ENCODE results near the gene UPK1A.
"Not testable (repeated sequence)": the region's sequence is repeated elsewhere in the genome, so short reads cannot be mapped to it uniquely, and the experiment has no call there.

UPK1A gene

DNA sequence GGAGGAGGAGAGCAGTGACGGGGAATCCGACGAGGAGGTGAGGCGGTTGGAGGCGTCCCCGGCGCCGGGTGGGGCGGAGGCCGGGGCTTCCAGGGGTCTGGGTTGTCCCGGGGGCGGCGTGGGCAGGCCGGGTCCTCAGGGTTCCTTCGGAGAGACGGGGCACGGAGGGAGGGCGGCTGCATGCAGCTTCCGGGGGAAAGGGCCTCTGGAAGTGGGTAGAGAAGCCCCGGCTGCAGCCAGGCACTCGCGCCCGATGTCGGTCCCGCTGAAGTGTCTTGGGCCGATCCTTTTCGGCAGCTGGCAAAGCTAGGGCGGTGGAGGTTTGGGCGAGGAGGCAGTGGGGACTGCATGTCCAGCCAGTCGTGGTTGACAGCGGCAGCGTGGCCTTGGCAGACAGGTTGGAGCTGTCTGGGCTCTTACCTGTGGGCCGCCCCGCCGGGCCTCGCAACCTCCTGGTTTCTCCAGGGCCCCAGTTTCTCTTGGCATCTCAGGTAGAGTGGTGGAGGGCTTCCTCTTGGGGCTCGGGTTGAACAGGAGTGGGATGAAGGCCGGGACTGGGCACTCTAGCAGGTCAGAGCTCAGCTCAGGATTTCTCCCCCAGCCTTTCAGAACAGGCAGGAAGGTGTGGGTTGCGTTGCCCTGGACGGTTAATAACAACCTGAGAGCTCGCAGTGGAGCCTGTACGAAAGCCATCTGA lies 52.2 kb downstream of the UPK1A start:
- DNase-seq = peak in 3 of 4 experiments; percentile 23 to 44 (median 28)

- no peak for DNase-seq
Measured at GRCh38 chr19:35719402-35720162, 53.3 kb downstream of the UPK1A start.

DNA sequence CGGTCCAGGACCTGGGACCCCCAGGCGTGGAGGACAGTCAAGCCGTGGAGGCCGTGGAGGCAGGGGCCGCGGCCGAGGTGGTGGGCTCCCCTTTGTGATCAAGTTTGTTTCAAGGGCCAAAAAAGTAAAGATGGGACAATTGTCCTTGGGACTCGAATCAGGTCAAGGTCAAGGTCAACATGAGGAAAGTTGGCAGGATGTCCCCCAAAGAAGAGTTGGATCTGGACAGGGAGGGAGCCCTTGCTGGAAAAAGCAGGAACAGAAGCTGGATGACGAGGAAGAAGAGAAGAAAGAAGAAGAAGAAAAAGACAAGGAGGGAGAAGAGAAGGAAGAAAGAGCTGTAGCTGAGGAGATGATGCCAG lies 53.8 kb downstream of the UPK1A start:
- DNase-seq = no peak

DNA sequence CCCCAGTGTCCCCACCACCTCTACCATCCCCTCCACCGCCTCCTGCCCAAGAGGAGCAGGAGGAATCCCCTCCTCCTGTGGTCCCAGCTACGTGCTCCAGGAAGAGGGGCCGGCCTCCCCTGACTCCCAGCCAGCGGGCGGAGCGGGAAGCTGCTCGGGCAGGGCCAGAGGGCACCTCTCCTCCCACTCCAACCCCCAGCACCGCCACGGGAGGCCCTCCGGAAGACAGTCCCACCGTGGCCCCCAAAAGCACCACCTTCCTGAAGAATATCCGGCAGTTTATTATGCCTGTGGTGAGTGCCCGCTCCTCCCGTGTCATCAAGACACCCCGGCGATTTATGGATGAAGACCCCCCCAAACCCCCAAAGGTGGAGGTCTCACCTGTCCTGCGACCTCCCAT lies 54.3 kb downstream of the UPK1A start:
- DNase-seq = no peak

GRCh38 chr19:35721374-35721773 lies 55.1 kb downstream of the UPK1A start:
- DNase-seq = no peak

GRCh38 chr19:35722461-35722860 lies 56.1 kb downstream of the UPK1A start:
- no peak for DNase-seq

- DNase-seq = no peak
Measured at GRCh38 chr19:35722897-35723296, 56.6 kb downstream of the UPK1A start.

GRCh38 chr19:35723671-35724070 lies 57.4 kb downstream of the UPK1A start:
- DNase-seq = no peak

DNA sequence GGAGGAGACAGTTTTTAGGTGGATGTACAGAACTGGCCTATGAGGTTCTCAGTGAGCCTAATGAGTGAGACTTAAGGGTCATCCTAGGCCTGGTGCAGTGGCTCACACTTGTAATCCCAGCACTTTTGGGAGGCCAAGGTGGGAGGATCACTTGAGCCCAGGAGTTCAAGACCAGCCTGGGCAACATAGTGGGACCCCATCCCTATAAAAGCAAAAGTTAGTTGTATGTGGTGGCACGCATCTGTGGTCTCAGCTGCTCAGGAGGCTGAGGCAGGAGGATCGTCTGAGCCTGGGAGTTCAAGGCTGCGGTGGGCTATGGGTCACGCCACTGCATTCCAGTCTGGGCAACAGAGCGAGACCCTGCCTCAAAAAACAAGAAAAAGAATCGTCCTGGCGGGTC lies 57.8 kb downstream of the UPK1A start:
- DNase-seq = not testable (repeated sequence)

- no peak for DNase-seq
Measured at GRCh38 chr19:35724560-35724959, 58.2 kb downstream of the UPK1A start.

DNA sequence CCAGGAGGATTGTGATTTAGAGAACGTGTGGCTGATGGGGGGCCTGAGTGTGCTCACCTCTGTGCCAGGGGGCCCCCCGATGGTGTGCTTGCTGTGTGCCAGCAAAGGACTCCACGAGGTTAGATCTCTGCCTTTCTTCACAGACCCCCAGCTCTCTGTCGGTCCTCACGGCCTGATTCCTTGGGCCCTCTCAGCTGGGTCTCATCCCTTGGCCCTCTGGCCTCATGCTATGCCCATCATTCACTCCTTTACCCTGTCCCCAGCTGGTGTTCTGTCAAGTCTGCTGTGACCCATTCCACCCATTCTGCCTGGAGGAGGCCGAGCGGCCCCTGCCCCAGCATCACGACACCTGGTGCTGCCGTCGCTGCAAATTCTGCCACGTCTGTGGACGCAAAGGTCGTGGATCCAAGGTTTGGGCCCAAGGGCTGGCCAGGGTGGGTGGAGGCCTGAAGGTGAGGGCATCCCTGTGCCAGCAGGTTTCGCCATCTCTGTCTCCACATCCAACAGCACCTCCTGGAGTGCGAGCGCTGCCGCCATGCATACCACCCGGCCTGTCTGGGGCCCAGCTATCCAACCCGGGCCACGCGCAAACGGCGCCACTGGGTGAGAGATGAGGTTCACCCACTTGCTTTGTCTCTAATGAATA lies 59.0 kb downstream of the UPK1A start:
- DNase-seq = no peak

DNA sequence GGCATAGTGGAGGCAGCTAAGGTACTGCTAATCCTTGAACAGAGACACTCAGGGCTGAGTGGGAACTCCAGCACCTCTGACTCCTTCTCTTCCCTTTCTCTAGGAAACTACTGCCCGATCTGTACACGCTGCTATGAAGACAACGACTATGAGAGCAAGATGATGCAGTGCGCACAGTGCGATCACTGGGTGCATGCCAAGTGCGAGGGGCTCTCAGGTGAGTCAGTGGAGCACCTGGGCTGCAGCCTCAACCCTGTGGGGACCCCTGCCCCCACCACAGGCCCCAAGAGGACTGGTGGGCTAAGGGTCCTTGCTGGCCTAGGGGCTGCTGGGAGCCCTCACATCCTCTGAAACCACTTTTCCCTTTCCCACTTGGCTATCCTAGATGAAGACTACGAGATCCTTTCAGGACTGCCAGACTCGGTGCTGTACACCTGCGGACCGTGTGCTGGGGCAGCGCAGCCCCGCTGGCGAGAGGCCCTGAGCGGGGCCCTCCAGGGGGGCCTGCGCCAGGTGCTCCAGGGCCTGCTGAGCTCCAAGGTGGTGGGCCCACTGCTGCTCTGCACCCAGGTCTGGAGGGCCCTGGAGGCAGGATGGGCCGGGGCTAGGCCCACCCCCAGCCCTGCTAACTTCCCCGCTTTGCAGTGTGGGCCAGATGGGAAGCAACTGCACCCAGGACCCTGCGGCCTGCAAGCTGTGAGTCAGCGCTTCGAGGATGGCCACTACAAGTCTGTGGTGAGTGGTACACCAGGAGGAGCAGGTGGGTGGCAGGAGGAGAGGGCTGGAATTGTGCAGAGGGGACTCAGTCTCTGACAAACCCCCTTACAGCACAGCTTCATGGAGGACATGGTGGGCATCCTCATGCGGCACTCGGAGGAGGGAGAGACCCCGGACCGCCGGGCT lies 61.0 kb downstream of the UPK1A start:
- no peak for DNase-seq
